Urinary bladder (tissue), 4 donors: ENCODE measurements around the gene REEP1. TPM values are rescaled to one million over a fixed set of nuclear protein-coding genes. Genes with fewer than 3 reads are reported as not detected.
"Not testable (repeated sequence)": the region's sequence is repeated elsewhere in the genome, so short reads cannot be mapped to it uniquely, and the experiment has no call there.

Source experiments
- DNase-seq: peaks from one replicate; pipeline ENCODE4 v3.0.0-alpha.2; 2015; ENCODE audit errors: extremely low spot score
- H3K27ac ChIP-seq: one replicate; pipeline ENCODE4 v1.5.1; 2013; ENCODE audit warnings: low read depth, mild to moderate bottlenecking, moderate library complexity
- H3K36me3 ChIP-seq: one replicate; pipeline ENCODE4 v1.6.1; 2013; ENCODE audit warnings: mild to moderate bottlenecking, moderate library complexity; ENCODE audit not compliant: insufficient read depth
- H3K4me1 ChIP-seq: one replicate; pipeline ENCODE4 v1.6.1; 2013; ENCODE audit warnings: mild to moderate bottlenecking, moderate library complexity; ENCODE audit not compliant: insufficient read depth
- H3K4me3 ChIP-seq: one replicate; pipeline ENCODE4 v1.5.1; 2013; ENCODE audit warnings: low read depth, low read length
- WGBS: extraction: QIAGEN DNeasy Blood & Tissue Kit; methylation state at CpG from one replicate; pipeline ENCODE4 v1.1.7; 2013; 5-methylcytosine and 5-hydroxymethylcytosine counted together
- polyA plus RNA-seq: library from polyadenylated mRNA; stranded (reverse); fragments of 200-250 nt; gene quantifications from one replicate; pipeline ENCODE4 v1.2.3, GENCODE V29; 2013
- total RNA-seq: library from RNA; depleted of rRNA; stranded (reverse); fragments of >200 nt; gene quantifications from one replicate; pipeline ENCODE4 v1.2.3, GENCODE V29; 2014
- donor health status: healthy with polysubstance abuse.
- donor health status: healthy.

REEP1 gene
- total and polyA plus RNA-seq, 2 donors = 21.9 to 39.5 TPM

GRCh38 chr2:86234563-86235131 is 102.8 kb downstream of the REEP1 start:
- 45% methylated on average over 3 of the region's 3 CpGs for WGBS
- no peak overlapping the region for H3K4me3 ChIP-seq
- H3K4me1 ChIP-seq = no peaks in the 10 kb centered on the region
- DNase-seq = no peak
- no peak overlapping the region for H3K27ac ChIP-seq
- H3K36me3 ChIP-seq = no peaks in the 10 kb centered on the region

- Histone ChIP-seq H3K27ac (no peak overlapping the region), H3K4me3 (no peak overlapping the region), H3K4me1 (no peaks in the 10 kb centered on the region), H3K36me3 (no peaks in the 10 kb centered on the region)
- WGBS = 63% methylated on average over 4 of the region's 4 CpGs
- DNase-seq = no peak
Observed at GRCh38 chr2:86233436-86233835, 104.0 kb downstream of the REEP1 start.

- H3K4me1 ChIP-seq = no peaks in the 10 kb centered on the region
- H3K4me3 ChIP-seq = no peak overlapping the region
- no peaks in the 10 kb centered on the region for H3K36me3 ChIP-seq
- WGBS = 81% methylated on average over 6 of the region's 6 CpGs
- H3K27ac ChIP-seq = no peak overlapping the region
- DNase-seq = no peak
Observed at GRCh38 chr2:86232910-86233309, 104.5 kb downstream of the REEP1 start.

GRCh38 chr2:86232373-86232784 is 105.0 kb downstream of the REEP1 start:
- no peak for DNase-seq
- H3K36me3 ChIP-seq = no peaks in the 10 kb centered on the region
- H3K4me1 ChIP-seq = no peaks in the 10 kb centered on the region
- H3K27ac ChIP-seq = no peak overlapping the region
- no peak overlapping the region for H3K4me3 ChIP-seq
- WGBS = 89% methylated on average over 15 of the region's 15 CpGs

GRCh38 chr2:86231680-86232372 is 105.6 kb downstream of the REEP1 start:
- Histone ChIP-seq H3K27ac (no peak overlapping the region), H3K36me3 (no peaks in the 10 kb centered on the region), H3K4me3 (no peak overlapping the region), H3K4me1 (no peaks in the 10 kb centered on the region)
- 81% methylated on average over 13 of the region's 13 CpGs for whole genome bisulfite sequencing
- no peak for DNase-seq

GRCh38 chr2:86230961-86231360 is 106.5 kb downstream of the REEP1 start:
- Histone ChIP-seq H3K36me3 (no peaks in the 10 kb centered on the region), H3K4me3 (no peak overlapping the region), H3K4me1 (no peaks in the 10 kb centered on the region), H3K27ac (no peak overlapping the region)
- whole genome bisulfite sequencing = 78% methylated on average over 5 of the region's 5 CpGs
- no peak for DNase-seq

GRCh38 chr2:86229221-86229620 is 108.2 kb downstream of the REEP1 start:
- no peak for DNase-seq
- Histone ChIP-seq H3K36me3 (no peaks in the 10 kb centered on the region), H3K4me1 (no peaks in the 10 kb centered on the region), H3K27ac (no peak overlapping the region), H3K4me3 (no peak overlapping the region)
- WGBS = 65% methylated on average over 4 of the region's 4 CpGs

GRCh38 chr2:86228574-86228973 is 108.9 kb downstream of the REEP1 start:
- H3K27ac ChIP-seq, H3K36me3 ChIP-seq, H3K4me1 ChIP-seq, DNase-seq, H3K4me3 ChIP-seq: not testable (repeated sequence)
- 88% methylated on average over 8 of the region's 8 CpGs for WGBS

GRCh38 chr2:86227685-86228084 is 109.7 kb downstream of the REEP1 start:
- no peak overlapping the region for H3K4me3 ChIP-seq
- H3K36me3 ChIP-seq = no peaks in the 10 kb centered on the region
- no peak overlapping the region for H3K27ac ChIP-seq
- DNase-seq = no peak
- no peaks in the 10 kb centered on the region for H3K4me1 ChIP-seq
- 94% methylated on average over 2 of the region's 2 CpGs for WGBS

- H3K27ac ChIP-seq = no peak overlapping the region
- H3K4me3 ChIP-seq = no peak overlapping the region
- 88% methylated on average over 9 of the region's 9 CpGs for WGBS
- no peaks in the 10 kb centered on the region for H3K36me3 ChIP-seq
- H3K4me1 ChIP-seq = no peaks in the 10 kb centered on the region
- no peak for DNase-seq
Observed at GRCh38 chr2:86226636-86227520, 110.5 kb downstream of the REEP1 start.

- WGBS = 81% methylated on average over 4 of the region's 4 CpGs
- no peak overlapping the region for H3K27ac ChIP-seq
Observed at GRCh38 chr2:86226070-86226469, 111.4 kb downstream of the REEP1 start.

GRCh38 chr2:86225581-86225980 is 111.8 kb downstream of the REEP1 start:
- 20% methylated on average over 6 of the region's 6 CpGs for WGBS
- Histone ChIP-seq H3K36me3 (no peaks in the 10 kb centered on the region), H3K27ac (no peak overlapping the region), H3K4me3 (no peak overlapping the region), H3K4me1 (no peaks in the 10 kb centered on the region)
- no peak for DNase-seq

More at GRCh38 chr2:86226070-86226469, 111.4 kb downstream of the REEP1 start:
- H3K36me3 ChIP-seq = no peaks in the 10 kb centered on the region
- DNase-seq = no peak
- no peak overlapping the region for H3K4me3 ChIP-seq
- no peaks in the 10 kb centered on the region for H3K4me1 ChIP-seq

- Histone ChIP-seq H3K4me3 (no peak overlapping the region), H3K4me1 (no peaks in the 10 kb centered on the region)
- WGBS = 71% methylated on average over 9 of the region's 9 CpGs
Observed at GRCh38 chr2:86224645-86225355, 112.6 kb downstream of the REEP1 start.

More at GRCh38 chr2:86224645-86225355, 112.6 kb downstream of the REEP1 start:
- no peak for DNase-seq
- no peaks in the 10 kb centered on the region for H3K36me3 ChIP-seq
- H3K27ac ChIP-seq = no peak overlapping the region
